ENCODE measurements around the gene EML6.

DNA sequence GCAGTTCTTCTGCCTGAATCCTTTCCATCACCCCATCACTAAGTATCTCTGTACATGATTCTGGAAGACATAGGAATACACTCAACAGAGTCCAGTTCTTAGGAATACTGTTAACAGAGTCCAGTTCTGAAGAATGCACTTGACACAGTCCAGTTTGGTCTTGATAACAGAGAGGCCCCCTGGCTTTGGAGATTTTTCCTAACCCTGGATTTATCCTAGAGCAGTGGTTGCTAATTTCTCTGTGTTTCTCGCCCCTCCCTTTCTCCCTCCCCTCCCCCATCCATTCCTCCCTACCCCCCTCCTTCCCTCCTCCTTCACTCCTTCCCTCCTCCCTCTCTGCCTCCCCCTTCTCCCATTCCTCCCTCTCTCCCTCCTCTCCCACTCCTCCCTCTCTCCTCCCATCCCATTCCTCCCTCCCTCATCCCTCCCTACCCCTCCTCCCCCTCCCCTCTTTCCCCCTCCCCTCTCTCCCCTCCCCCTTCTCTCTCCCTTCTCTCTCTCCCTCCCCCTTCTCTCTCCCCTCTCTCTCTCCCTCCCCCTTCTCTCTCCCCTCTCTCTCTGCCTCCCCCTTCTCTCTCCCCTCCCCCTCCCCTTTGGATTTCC lies 221.4 kb downstream of the EML6 start:
- TF ChIP-seq, protein P1, sequence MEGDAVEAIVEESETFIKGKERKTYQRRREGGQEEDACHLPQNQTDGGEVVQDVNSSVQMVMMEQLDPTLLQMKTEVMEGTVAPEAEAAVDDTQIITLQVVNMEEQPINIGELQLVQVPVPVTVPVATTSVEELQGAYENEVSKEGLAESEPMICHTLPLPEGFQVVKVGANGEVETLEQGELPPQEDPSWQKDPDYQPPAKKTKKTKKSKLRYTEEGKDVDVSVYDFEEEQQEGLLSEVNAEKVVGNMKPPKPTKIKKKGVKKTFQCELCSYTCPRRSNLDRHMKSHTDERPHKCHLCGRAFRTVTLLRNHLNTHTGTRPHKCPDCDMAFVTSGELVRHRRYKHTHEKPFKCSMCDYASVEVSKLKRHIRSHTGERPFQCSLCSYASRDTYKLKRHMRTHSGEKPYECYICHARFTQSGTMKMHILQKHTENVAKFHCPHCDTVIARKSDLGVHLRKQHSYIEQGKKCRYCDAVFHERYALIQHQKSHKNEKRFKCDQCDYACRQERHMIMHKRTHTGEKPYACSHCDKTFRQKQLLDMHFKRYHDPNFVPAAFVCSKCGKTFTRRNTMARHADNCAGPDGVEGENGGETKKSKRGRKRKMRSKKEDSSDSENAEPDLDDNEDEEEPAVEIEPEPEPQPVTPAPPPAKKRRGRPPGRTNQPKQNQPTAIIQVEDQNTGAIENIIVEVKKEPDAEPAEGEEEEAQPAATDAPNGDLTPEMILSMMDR (IDR thresholded peaks at IDR 0.05; ENCODE audit: low read depth, low read length), result no peak
- TF ChIP-seq, protein P2, sequence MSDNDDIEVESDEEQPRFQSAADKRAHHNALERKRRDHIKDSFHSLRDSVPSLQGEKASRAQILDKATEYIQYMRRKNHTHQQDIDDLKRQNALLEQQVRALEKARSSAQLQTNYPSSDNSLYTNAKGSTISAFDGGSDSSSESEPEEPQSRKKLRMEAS (IDR thresholded peaks at IDR 0.05; ENCODE audit: low read depth, low read length), result no peak
